Measurements from ENCODE around the gene ACAD10.

The ACAD10 gene

DNA sequence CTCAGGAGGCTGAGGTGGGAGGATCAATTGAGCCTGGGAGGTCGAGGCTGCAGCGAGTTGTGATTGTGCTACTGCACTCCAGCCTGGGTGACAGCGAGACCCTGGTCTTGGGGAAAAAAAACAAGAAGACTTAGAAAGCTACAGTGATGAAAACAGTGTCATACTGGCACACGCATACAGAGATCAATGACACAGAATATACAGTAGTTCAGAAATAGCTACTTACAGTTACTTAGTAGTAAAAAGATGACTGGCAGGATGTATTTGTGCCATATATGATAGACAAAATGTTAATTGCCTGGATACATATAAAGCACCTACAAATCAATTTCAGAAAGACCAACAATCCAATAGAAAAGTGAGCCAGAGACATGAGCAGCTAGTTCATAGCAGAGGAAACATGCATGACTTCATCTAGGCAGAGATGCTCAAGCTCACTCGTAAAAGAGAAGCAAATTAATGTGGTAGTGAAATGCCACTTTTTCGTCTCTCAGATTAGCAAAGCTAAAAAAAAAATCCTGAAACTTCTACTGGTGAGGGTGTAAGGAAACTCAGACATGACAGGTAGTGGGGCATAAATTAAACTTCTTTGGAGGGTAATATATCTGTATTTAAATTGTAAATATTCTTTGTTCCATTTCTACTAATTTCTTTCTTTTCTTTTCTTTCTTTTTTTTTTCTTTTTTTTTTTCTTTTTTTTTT, 78.4 kb downstream of the ACAD10 start (continued):
- TF ChIP-seq, protein P1, sequence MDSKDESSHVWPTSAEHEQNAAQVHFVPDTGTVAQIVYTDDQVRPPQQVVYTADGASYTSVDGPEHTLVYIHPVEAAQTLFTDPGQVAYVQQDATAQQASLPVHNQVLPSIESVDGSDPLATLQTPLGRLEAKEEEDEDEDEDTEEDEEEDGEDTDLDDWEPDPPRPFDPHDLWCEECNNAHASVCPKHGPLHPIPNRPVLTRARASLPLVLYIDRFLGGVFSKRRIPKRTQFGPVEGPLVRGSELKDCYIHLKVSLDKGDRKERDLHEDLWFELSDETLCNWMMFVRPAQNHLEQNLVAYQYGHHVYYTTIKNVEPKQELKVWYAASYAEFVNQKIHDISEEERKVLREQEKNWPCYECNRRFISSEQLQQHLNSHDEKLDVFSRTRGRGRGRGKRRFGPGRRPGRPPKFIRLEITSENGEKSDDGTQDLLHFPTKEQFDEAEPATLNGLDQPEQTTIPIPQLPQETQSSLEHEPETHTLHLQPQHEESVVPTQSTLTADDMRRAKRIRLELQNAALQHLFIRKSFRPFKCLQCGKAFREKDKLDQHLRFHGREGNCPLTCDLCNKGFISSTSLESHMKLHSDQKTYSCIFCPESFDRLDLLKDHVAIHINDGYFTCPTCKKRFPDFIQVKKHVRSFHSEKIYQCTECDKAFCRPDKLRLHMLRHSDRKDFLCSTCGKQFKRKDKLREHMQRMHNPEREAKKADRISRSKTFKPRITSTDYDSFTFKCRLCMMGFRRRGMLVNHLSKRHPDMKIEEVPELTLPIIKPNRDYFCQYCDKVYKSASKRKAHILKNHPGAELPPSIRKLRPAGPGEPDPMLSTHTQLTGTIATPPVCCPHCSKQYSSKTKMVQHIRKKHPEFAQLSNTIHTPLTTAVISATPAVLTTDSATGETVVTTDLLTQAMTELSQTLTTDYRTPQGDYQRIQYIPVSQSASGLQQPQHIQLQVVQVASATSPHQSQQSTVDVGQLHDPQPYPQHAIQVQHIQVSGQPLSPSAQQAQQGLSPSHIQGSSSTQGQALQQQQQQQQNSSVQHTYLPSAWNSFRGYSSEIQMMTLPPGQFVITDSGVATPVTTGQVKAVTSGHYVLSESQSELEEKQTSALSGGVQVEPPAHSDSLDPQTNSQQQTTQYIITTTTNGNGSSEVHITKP (tag by site-specific recombination; IDR thresholded peaks at IDR 0.05) = peak; percentile 95
- TF ChIP-seq KLF8 (tag by site-specific recombination; IDR thresholded peaks at IDR 0.05) (no peak), EGR2 (tag by site-specific recombination; IDR thresholded peaks at IDR 0.05; ENCODE audit: low read depth) (no peak), FEZF1 (tag by site-specific recombination; IDR thresholded peaks at IDR 0.05) (peak; percentile 31; the same call in 1 of the 2 replicates)
- TF ChIP-seq, protein P2, sequence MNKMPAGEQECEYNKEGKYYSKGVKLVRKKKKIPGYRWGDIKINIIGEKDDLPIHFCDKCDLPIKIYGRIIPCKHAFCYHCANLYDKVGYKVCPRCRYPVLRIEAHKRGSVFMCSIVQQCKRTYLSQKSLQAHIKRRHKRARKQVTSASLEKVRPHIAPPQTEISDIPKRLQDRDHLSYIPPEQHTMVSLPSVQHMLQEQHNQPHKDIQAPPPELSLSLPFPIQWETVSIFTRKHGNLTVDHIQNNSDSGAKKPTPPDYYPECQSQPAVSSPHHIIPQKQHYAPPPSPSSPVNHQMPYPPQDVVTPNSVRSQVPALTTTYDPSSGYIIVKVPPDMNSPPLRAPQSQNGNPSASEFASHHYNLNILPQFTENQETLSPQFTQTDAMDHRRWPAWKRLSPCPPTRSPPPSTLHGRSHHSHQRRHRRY (tag by site-specific recombination; IDR thresholded peaks at IDR 0.05) = no peak
- TF ChIP-seq, protein P3, sequence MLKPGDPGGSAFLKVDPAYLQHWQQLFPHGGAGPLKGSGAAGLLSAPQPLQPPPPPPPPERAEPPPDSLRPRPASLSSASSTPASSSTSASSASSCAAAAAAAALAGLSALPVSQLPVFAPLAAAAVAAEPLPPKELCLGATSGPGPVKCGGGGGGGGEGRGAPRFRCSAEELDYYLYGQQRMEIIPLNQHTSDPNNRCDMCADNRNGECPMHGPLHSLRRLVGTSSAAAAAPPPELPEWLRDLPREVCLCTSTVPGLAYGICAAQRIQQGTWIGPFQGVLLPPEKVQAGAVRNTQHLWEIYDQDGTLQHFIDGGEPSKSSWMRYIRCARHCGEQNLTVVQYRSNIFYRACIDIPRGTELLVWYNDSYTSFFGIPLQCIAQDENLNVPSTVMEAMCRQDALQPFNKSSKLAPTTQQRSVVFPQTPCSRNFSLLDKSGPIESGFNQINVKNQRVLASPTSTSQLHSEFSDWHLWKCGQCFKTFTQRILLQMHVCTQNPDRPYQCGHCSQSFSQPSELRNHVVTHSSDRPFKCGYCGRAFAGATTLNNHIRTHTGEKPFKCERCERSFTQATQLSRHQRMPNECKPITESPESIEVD (tag by site-specific recombination; IDR thresholded peaks at IDR 0.05) = peak; percentile 72

DNA sequence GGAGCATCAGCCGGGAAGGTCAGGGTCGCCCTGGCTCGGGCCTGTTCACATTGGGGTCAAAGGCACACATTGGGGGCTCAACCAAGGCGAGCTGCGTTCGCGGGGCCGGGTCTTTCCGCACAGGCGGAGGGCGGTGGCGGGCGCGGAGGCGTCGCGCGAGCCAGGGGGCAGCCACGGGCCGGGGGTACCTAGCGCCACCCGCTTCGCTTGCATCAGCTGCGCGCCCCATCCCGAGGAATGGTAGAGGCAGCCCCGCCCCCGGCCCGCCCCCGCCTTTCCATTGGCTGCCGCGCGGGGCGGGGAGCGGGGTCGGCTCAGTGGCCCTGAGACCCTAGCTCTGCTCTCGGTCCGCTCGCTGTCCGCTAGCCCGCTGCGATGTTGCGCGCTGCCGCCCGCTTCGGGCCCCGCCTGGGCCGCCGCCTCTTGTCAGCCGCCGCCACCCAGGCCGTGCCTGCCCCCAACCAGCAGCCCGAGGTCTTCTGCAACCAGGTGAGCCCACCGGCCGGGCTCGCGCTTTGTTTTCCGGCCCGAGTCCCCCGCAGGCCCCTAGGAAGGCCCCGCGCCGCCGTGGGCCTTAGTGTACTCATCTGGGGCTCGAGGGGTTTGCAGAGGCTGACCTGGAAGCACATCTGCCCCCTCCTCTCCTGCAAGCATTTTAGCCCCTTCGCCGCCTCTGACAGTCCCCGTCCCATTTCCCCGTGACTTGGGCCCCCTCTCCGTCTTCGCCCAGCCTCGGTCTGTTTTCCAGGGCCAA, 80.9 kb downstream of the ACAD10 start, which contains the start of gene ALDH2:
ALDH2 (plus strand) TSS at position 326 of the 754 bp plus-strand sequence; CDS start at position 376, 50 bp downstream.
- CTCF ChIA-PET = no interaction called here
- H3K27ac ChIP-seq (ENCODE audit: extremely low read depth, low read depth, low read length) = peak within 1 kb of the TSS; percentile 50; the same call in 1 of the 2 replicates
- POLR2A ChIA-PET = interaction anchor here (0.5 to 2.0 kb wide), 5 partner anchors 25 to 209 kb away, joined by 3 to 4 read pairs (median 4); partner anchors contain the start of genes ACAD10 and BRAP
- TF ChIP-seq ZNF585B (tag by site-specific recombination; IDR thresholded peaks at IDR 0.05) (0 out of 2 replicates have a peak, but pooled peaks have one; percentile 24), ZBTB17 (tag by site-specific recombination; IDR thresholded peaks at IDR 0.05) (peak; percentile 21; the same call in 1 of the 2 replicates), ZNF561 (tag by site-specific recombination; IDR thresholded peaks at IDR 0.05; ENCODE audit: borderline replicate concordance) (peak; percentile 82), ZEB2 (tag by site-specific recombination; IDR thresholded peaks at IDR 0.05) (peak; percentile 74), ZNF621 (tag by site-specific recombination; IDR thresholded peaks at IDR 0.05) (no peak), ZNF544 (tag by site-specific recombination; IDR thresholded peaks at IDR 0.05) (no peak), OVOL3 (tag by site-specific recombination; IDR thresholded peaks at IDR 0.05) (0 out of 2 replicates have a peak, but pooled peaks have one; percentile 13), ZNF521 (tag by site-specific recombination; IDR thresholded peaks at IDR 0.05) (no peak), ZNF501 (tag by site-specific recombination; IDR thresholded peaks at IDR 0.05) (peak; percentile 66; the same call in 1 of the 2 replicates), KLF1 (tag by site-specific recombination; IDR thresholded peaks at IDR 0.05) (peak; percentile 38), ZNF394 (tag by site-specific recombination; IDR thresholded peaks at IDR 0.05; ENCODE audit: borderline replicate concordance) (0 out of 2 replicates have a peak, but pooled peaks have one; percentile 9), YY1 (tag by site-specific recombination; IDR thresholded peaks at IDR 0.05) (0 out of 2 replicates have a peak, but pooled peaks have one; percentile 36)
- TF ChIP-seq, protein P4, sequence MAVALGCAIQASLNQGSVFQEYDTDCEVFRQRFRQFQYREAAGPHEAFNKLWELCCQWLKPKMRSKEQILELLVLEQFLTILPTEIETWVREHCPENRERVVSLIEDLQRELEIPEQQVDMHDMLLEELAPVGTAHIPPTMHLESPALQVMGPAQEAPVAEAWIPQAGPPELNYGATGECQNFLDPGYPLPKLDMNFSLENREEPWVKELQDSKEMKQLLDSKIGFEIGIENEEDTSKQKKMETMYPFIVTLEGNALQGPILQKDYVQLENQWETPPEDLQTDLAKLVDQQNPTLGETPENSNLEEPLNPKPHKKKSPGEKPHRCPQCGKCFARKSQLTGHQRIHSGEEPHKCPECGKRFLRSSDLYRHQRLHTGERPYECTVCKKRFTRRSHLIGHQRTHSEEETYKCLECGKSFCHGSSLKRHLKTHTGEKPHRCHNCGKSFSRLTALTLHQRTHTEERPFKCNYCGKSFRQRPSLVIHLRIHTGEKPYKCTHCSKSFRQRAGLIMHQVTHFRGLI (tag by site-specific recombination; IDR thresholded peaks at IDR 0.05) = 0 out of 2 replicates have a peak, but pooled peaks have one; percentile 19
- TF ChIP-seq, protein P5, sequence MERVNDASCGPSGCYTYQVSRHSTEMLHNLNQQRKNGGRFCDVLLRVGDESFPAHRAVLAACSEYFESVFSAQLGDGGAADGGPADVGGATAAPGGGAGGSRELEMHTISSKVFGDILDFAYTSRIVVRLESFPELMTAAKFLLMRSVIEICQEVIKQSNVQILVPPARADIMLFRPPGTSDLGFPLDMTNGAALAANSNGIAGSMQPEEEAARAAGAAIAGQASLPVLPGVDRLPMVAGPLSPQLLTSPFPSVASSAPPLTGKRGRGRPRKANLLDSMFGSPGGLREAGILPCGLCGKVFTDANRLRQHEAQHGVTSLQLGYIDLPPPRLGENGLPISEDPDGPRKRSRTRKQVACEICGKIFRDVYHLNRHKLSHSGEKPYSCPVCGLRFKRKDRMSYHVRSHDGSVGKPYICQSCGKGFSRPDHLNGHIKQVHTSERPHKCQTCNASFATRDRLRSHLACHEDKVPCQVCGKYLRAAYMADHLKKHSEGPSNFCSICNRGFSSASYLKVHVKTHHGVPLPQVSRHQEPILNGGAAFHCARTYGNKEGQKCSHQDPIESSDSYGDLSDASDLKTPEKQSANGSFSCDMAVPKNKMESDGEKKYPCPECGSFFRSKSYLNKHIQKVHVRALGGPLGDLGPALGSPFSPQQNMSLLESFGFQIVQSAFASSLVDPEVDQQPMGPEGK (tag by site-specific recombination; IDR thresholded peaks at IDR 0.05) = peak; percentile 92
- TF ChIP-seq, protein P6, sequence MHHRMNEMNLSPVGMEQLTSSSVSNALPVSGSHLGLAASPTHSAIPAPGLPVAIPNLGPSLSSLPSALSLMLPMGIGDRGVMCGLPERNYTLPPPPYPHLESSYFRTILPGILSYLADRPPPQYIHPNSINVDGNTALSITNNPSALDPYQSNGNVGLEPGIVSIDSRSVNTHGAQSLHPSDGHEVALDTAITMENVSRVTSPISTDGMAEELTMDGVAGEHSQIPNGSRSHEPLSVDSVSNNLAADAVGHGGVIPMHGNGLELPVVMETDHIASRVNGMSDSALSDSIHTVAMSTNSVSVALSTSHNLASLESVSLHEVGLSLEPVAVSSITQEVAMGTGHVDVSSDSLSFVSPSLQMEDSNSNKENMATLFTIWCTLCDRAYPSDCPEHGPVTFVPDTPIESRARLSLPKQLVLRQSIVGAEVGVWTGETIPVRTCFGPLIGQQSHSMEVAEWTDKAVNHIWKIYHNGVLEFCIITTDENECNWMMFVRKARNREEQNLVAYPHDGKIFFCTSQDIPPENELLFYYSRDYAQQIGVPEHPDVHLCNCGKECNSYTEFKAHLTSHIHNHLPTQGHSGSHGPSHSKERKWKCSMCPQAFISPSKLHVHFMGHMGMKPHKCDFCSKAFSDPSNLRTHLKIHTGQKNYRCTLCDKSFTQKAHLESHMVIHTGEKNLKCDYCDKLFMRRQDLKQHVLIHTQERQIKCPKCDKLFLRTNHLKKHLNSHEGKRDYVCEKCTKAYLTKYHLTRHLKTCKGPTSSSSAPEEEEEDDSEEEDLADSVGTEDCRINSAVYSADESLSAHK (tag by site-specific recombination; IDR thresholded peaks at IDR 0.05) = 0 out of 2 replicates have a peak, but pooled peaks have one; percentile 8

More for the DNA sequence above, 80.9 kb downstream of the ACAD10 start, which contains the start of gene ALDH2:
- Histone ChIP-seq H3K36me3 (ENCODE audit: control insufficient read depth in 2 of 2, insufficient read depth in 1 of 2, low read length in 2 of 2) (peaks cover 2 to 3% of the 10 kb centered on the region in 2 experiments; a peak in 2 of 3 replicates), H3K4me3 (ENCODE audit: low read depth, low read length) (peak within 1 kb of the TSS; percentile 59), H3K9me3 (ENCODE audit: control insufficient read depth, insufficient read depth, low read depth, low read length) (no peaks in the 10 kb centered on the region), H3K4me1 (ENCODE audit: control insufficient read depth, insufficient read depth, low read length) (no peaks in the 10 kb centered on the region; the same call in 1 of the 2 replicates)

Measured in HEK293 (cell line).